GM12864 (cell line): Measurements from ENCODE around the gene P3H3.

ENCODE experiments used
- DNase-seq: peaks from one replicate; pipeline ENCODE4 v3.0.0-alpha.2; 2011; ENCODE audit warnings: low read depth
- H3K4me3 ChIP-seq: 2 replicates; pipeline ENCODE4 v1.5.1; 2011; ENCODE audit warnings: mild to moderate bottlenecking, low read depth, low read length, control low read depth
- CTCF ChIP-seq: IDR thresholded peaks from 2 replicates; pipeline ENCODE4 v1.5.1; 2011; ENCODE audit warnings: low read depth, mild to moderate bottlenecking, moderate library complexity, low read length, control low read depth, inconsistent platforms; ENCODE audit errors: missing control alignments

P3H3 gene

GRCh38 chr12:6818222-6818621 lies 10.0 kb upstream of the P3H3 start:
- DNase-seq, result no peak
- H3K4me3 ChIP-seq, result no peak overlapping the region
- no peak for TF ChIP-seq CTCF

GRCh38 chr12:6818645-6819044 lies 9.6 kb upstream of the P3H3 start:
- DNase-seq, result no peak
- H3K4me3 ChIP-seq, result no peak overlapping the region
- TF ChIP-seq CTCF, result no peak

GRCh38 chr12:6819106-6820030 lies 8.8 kb upstream of the P3H3 start:
- no peak overlapping the region for H3K4me3 ChIP-seq
- DNase-seq, result no peak
- TF ChIP-seq CTCF, result no peak

- TF ChIP-seq CTCF, result no peak
- DNase-seq, result no peak
- H3K4me3 ChIP-seq, result no peak overlapping the region
These were observed 8.0 kb upstream of the P3H3 start for GRCh38 chr12:6820166-6820565.

- no peak for DNase-seq
- H3K4me3 ChIP-seq, result no peak within 1 kb of the TSS
- no peak for TF ChIP-seq CTCF
These were observed 6.4 kb upstream of the P3H3 start, which contains the start of gene GPR162 for GRCh38 chr12:6821591-6822425. GPR162 (plus strand) TSS chr12:6821821; CDS start chr12:6823899, 2,078 bp downstream.

- DNase-seq, result no peak
- no peak overlapping the region for H3K4me3 ChIP-seq
- no peak for TF ChIP-seq CTCF
These were observed 5.6 kb upstream of the P3H3 start for GRCh38 chr12:6822426-6823135.
